Stimulated activated naive CD8-positive, alpha-beta T cell treated with anti-CD3 and anti-CD28 coated beads, Interleukin-15, Interleukin-2, amounts not matched to agents 100 U/mL and 50 U/mL, for 24 hours (primary cell): ENCODE measurements around the gene POLE4.

ENCODE experiments used
- ATAC-seq: fragments of 150-1000 bp; cut with Tn5 transposase; one replicate; pipeline ENCODE4 v1.10.0; 2021
- DNase-seq: peaks from one replicate; pipeline ENCODE4 v3.0.0; 2021

Gene POLE4

DNA sequence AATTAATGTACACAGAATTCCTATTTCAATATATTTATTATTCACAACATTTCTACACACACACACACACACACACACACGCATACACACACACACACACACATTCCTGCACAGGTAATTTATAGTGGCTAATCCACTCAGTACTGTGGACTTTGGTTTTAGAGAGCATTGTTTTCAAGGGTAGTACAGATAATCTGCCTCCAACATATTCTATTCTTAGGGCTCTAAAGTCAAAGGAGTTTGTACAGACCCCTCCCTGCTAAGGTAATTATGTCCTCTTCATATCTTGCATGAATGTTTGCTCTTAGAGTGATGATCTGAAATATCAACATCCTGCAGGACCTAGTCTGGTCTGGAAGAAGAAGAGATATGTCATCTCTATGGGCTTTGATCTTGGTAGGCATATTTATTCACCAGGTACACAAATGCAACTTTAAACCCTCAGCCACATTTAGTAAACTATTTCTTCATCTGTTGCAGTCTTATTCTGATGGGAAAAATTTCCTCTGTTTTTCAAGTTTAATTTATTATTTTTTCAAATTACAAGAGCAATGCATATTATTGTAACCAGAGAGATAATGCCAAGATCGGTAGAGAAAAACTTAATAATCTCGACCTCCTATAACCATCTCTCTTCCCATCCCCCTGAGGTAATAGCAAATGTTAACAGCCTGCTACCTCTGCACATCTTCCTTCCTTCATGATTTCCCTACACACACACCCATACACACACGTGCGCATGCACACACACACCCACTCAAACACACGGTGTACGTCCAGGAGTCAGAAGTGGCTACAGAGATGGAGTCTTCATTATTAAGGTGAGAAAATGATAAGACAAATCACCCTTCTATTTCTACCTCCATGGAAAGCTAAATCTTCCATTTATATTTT is 18.3 kb upstream of the POLE4 start:
- DNase-seq (no peak), ATAC-seq (no peak)

GRCh38 chr2:74941284-74941683 is 17.2 kb upstream of the POLE4 start:
- ATAC-seq: no peak
- DNase-seq: no peak

- no peak for ATAC-seq
- no peak for DNase-seq
These were observed 16.2 kb upstream of the POLE4 start for GRCh38 chr2:74942263-74942662.

DNA sequence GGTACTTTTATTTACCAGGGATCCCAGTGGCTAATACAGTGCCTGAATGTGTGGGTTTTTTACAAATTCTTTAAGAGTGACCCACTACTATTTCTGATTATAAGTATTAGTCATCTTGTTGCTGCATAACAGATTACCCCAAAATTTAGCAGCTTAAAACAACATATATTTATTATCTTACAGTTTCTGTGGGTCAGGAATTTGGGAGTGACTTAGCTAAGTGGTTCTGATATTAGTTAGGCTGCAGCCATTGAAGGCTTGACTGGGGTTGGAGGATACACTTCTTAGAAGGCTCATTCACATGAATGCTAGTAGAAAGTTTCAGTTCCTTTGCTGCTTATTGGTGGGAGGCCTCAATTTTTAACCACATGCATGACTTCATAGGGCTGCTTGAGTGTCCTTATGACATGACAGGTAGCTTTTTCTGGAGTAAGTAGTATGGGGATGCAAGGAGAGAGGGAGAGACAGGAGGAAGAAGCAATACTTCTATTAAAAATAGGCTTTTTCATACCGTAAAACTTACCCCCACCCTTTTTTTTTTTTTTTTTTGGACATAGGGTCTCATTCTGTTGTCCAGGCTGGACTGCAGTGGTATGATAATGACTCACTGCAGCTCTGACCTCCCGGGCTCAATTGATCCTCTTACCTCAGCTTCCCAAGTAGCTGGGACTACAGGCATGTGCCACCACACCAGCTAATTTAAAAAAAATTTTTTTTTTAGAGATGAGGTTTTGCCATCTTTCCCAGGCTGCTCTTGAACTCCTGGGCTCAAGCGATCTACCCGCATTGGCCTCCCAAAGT is 13.3 kb upstream of the POLE4 start:
- DNase-seq (no peak), ATAC-seq (no peak)

- DNase-seq (no peak), ATAC-seq (no peak)
These were observed 12.6 kb upstream of the POLE4 start for GRCh38 chr2:74945788-74946331.

GRCh38 chr2:74947703-74948102 is 10.7 kb upstream of the POLE4 start:
- DNase-seq (no peak), ATAC-seq (no peak)

DNA sequence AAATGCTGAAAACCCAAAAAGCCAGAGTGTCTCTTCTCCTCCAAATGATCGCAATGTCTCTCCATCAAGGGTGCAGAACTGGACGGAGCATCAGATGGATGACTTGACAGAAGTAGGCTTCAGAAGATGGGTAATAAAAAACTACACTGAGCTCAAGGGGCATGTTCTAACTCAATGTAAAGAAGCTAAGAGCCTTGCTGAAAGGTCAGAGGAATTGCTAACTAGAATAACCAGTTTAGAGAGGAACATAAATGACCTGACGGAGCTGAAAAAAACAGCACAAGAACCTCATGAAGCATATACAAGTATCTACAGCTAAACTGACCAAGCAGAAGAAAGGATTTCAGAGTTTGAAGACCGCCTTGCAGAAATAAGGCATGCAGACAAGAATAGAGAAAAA is 9.7 kb upstream of the POLE4 start:
- ATAC-seq (no peak), DNase-seq (no peak)

DNA sequence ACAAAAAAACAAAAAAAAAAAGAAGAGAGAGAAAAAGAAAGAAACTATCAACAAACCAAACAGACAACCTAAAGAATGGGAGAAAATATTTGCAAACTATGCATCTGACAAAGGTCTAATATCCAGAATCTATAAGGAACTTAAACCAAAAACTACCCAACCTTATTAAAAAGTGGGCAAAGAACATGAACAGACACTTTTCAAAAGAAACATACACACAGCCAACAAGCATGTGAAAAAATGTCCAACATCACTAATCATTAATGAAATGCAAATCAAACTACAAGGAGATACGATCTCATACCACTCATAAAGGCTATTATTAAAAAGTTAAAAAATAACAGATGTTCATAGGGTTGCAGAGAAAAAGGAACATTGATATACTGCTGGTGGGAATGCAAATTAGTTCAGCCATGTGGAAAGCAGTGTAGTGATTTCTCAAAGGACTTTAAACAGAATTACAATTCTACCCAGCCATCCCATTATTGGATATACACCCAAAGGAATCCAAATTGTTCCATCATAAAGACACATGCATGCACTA is 7.2 kb upstream of the POLE4 start:
- ATAC-seq: no peak

GRCh38 chr2:74952575-74952974 is 5.9 kb upstream of the POLE4 start:
- DNase-seq (no peak), ATAC-seq (no peak)

More for the DNA sequence above, 7.2 kb upstream of the POLE4 start:
- DNase-seq: no peak

DNA sequence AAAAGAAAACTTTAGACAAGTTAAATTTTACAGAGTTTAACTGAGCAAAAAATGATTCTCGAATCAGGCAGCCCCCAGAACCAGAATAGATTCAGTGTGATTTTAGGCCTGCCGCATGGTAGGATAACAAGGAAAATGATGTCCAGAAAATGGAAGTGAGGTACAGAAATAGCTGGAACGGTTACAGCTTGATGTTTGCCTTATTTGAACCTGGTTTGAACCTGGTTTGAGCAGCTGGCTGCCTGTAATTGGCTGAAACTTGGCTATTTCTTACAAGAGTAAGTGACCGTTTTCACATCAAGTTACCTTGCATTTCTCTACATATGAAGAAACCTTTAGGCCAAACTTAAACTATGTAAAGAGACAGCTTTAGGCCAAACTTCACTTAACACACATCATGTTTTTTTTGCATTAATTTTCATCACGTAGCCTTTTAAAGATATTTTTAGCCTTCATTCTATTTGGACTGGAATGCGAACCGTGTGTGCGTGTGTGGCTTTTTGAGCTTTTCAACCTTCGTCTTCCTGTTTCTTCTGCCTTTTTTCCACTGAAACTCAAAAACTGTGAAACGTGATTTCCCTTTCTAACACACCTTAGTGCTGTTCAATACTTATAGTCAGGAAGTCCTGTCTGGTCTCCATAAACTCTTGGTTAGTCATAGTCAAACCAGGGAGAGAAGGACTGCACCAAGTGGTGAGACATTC is 4.5 kb upstream of the POLE4 start:
- ATAC-seq (no peak), DNase-seq (no peak)

GRCh38 chr2:74954500-74954874 is 4.0 kb upstream of the POLE4 start:
- no peak for ATAC-seq

GRCh38 chr2:74957886-74958273 is 563 bp upstream of the POLE4 start:
- ATAC-seq: no peak

More at GRCh38 chr2:74954500-74954874, 4.0 kb upstream of the POLE4 start:
- DNase-seq: no peak

DNA sequence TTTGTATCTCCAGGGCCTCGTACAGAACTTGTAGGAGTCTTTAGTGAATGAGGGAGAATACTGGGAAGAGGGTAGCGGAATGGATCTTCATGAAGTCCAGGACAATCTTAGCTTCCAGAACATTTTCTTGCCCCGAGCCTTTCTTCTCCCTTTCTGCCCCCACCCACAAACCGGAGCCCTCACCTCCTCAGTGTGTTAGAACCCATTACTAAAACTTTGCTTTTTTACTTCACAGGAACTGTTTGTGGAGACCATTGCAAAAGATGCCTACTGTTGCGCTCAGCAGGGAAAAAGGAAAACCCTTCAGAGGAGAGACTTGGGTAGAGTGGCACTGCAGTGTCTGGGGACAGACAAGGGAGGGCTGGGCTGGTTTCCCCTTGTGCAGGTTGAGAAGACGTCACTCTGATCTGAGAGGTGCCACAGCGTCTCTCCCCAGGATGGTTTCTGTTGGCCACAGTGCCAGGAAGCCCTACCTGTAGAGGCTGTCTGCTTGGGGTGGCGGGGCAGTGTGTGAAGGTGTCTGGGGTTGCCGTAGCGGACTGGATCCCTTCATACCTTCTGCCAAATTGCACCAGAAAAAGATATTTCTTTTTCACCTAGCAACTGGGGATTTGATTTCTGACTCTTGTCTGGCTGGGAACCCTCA is 786 bp downstream of the POLE4 start:
- ATAC-seq (no peak), DNase-seq (peak; percentile 5)

More at GRCh38 chr2:74957886-74958273, 563 bp upstream of the POLE4 start:
- no peak for DNase-seq

DNA sequence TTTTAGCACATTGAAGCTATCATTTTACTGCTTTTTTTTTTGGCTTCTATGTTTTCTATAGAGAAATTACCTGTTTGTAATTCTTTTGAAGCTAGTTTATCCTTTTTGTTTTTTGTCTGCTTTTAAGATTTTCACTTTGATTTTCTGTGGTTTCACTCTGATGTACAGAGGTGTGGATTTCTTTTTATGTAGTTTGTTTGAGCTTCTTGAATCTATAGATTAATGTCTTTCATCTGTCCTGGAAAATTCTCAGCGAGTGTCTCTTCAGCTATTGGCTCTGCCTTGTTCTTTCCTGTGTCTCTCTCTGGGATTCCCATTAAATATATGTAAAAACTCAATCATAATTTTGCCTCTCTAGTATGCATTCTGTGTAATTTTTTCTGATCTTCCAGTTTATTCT is 8.4 kb downstream of the POLE4 start:
- ATAC-seq (no peak), DNase-seq (no peak)

- no peak for DNase-seq
- ATAC-seq: no peak
These were observed 16.6 kb downstream of the POLE4 start for GRCh38 chr2:74975016-74975415.

GRCh38 chr2:74979844-74980243 is 21.4 kb downstream of the POLE4 start:
- no peak for DNase-seq
- no peak for ATAC-seq

GRCh38 chr2:74982577-74982976 is 24.1 kb downstream of the POLE4 start:
- no peak for DNase-seq
- no peak for ATAC-seq

DNA sequence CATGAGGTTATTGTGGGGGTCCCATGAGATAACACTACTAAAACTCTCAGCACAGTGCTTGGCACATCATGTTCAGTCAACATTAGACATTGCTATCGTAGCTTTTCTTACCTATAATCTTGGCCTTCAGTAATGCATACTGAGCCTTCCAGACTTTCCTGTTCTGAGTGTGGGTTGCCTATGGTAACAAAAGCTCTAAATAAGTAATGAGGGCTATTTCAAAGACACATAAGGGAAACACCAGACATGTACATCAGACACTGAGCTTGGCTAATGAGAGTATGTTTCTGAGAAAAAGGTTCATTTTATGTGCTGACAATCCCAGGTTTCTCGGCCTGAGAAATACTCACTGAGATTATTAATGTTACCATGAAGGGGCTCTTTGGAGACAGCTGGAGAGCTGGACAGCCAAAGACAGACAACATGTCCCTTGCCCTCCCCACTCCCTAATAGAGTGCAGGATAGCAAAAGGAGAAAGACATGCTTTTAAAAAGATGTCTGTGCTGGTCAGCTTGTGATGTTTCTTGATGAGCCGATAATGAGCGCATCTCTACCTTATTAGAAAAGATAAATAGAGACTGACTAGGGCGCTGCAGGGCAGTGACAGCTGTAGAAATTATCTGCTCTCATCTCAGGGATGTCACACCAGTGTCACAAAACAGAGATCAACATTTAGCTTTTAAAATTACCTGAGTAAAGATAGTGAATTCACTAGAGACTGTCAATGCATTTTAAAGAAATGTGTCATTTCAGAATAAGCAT is 25.4 kb downstream of the POLE4 start:
- ATAC-seq (no peak), DNase-seq (no peak)

GRCh38 chr2:74984947-74985637 is 26.6 kb downstream of the POLE4 start:
- ATAC-seq: no peak
- DNase-seq: no peak

- DNase-seq: no peak
- ATAC-seq: no peak
These were observed 27.7 kb downstream of the POLE4 start for GRCh38 chr2:74985978-74986609.
